K562 (cell line): ENCODE measurements around the gene BCKDK. TPM values are rescaled to one million over a fixed set of nuclear protein-coding genes. Genes with fewer than 3 reads are reported as not detected.

Source experiments
- EHMT2 ChIP-seq: fragments of 450-650 bp; IDR thresholded peaks from 2 replicates; pipeline ENCODE4 v1.6.1; 2018; ENCODE audit warnings: antibody characterized with exemption
- KLF16 ChIP-seq: IDR thresholded peaks from 2 replicates; pipeline ENCODE4 v1.6.1; 2016; ENCODE audit warnings: antibody characterized with exemption
- NFRKB ChIP-seq: fragments of 450-650 bp; IDR thresholded peaks from 2 replicates; pipeline ENCODE4 v1.6.1; 2016; ENCODE audit warnings: low read depth
- PCBP2 ChIP-seq: fragments of 200-400 bp; formaldehyde crosslinking; IDR thresholded peaks from 2 replicates; pipeline ENCODE4 v1.6.1; 2018; ENCODE audit warnings: low read length, low read depth, mild to moderate bottlenecking, moderate library complexity; ENCODE audit not compliant: poor library complexity, severe bottlenecking
- POLR2A ChIP-seq: fragments of 450-650 bp; conservative IDR thresholded peaks from 2 replicates; pipeline ENCODE4 v1.6.1; 2016
- SAP30 ChIP-seq: fragments of 200-600 bp; sonication (generic); IDR thresholded peaks from 2 replicates; pipeline ENCODE4 v1.6.1; 2012; ENCODE audit warnings: borderline replicate concordance, low read depth, mild to moderate bottlenecking, moderate library complexity, low read length, control low read depth, inconsistent platforms; ENCODE audit not compliant: insufficient read depth, poor library complexity, severe bottlenecking
- ZKSCAN1 ChIP-seq: fragments of 150-350 bp; IDR thresholded peaks from 2 replicates; pipeline ENCODE4 v1.6.1; 2016; ENCODE audit warnings: low read depth, low read length
- ZNF707 ChIP-seq: fragments of 250-450 bp; sonication (Bioruptor Pico); conservative IDR thresholded peaks from 2 replicates; pipeline ENCODE4 v1.8.0; 2022; ENCODE audit warnings: inconsistent platforms, mild to moderate bottlenecking, moderate library complexity
- ZNF766 ChIP-seq: fragments of 200-800 bp; sonication (Bioruptor generic); conservative IDR thresholded peaks from 2 replicates; pipeline ENCODE4 v1.6.1; 2016; ENCODE audit warnings: missing genetic modification characterization, missing compliant biosample characterization
- polyA plus RNA-seq, 8 experiments: library from polyadenylated mRNA; depleted of rRNA in 4 of 8; stranded (reverse) in 5 of 8; unstranded in 3 of 8; fragments of >200 nt; fragmentation: Nextera tagmentation in 2 of 8; fragmentation: Illumina TruSeq in 1 of 8; extraction: Ambion mirVana in 2 of 8; extraction: Trizol in 1 of 8; gene quantifications; 2 replicates each; pipeline versions ENCODE4 v1.2.1 to v1.2.3, GENCODE V29; 2011 to 2014; ENCODE audit warnings: inconsistent platforms in 1 of 8, missing spikeins in 1 of 8
- total RNA-seq, 7 experiments: library from RNA; depleted of rRNA in 6 of 7; stranded (reverse); fragments of >200 nt in 6 of 7; fragmentation: Illumina TruSeq in 2 of 7; extraction: Trizol in 2 of 7; gene quantifications; 2 replicates each; pipeline versions ENCODE4 v1.2.1 to v1.2.3, GENCODE V29; 2011 to 2021; ENCODE audit warnings: low replicate concordance in 1 of 7
- TF ChIP-seq, protein P1 (sequence below): fragments of 250-450 bp; sonication (Bioruptor Pico); IDR thresholded peaks from 2 replicates; pipeline ENCODE4 v1.8.0; 2022; ENCODE audit warnings: moderate library complexity, mild to moderate bottlenecking, inconsistent platforms
- TF ChIP-seq, protein P2 (sequence below), 2 experiments: fragments of 250-450 bp in 1 of 2; fragments of 450-650 bp in 1 of 2; sonication (Bioruptor Pico) in 1 of 2; IDR thresholded peaks; 2 replicates each; pipeline versions ENCODE4 v1.6.1 to v1.8.0; 2016 to 2021; ENCODE audit warnings: mild to moderate bottlenecking in 2 of 2, moderate library complexity in 2 of 2, missing compliant biosample characterization in 1 of 2, missing genetic modification characterization in 1 of 2
- TF ChIP-seq, protein P3 (sequence below): fragments of 450-650 bp; IDR thresholded peaks from one replicate; pipeline ENCODE4 v1.6.1; 2018; ENCODE audit warnings: mild to moderate bottlenecking, moderate library complexity; ENCODE audit not compliant: partially characterized antibody
- TF ChIP-seq, protein P4 (sequence below): fragments of 150-350 bp; conservative IDR thresholded peaks from 2 replicates; pipeline ENCODE4 v1.6.1; 2014; ENCODE audit warnings: low read length

BCKDK gene
- total and polyA plus RNA-seq, 9 of the 15 experiments (the other 6 are each of a cell fraction or from before 2014, with no cell fraction given): 0.58 to 34.8 (median 13.1) TPM

DNA sequence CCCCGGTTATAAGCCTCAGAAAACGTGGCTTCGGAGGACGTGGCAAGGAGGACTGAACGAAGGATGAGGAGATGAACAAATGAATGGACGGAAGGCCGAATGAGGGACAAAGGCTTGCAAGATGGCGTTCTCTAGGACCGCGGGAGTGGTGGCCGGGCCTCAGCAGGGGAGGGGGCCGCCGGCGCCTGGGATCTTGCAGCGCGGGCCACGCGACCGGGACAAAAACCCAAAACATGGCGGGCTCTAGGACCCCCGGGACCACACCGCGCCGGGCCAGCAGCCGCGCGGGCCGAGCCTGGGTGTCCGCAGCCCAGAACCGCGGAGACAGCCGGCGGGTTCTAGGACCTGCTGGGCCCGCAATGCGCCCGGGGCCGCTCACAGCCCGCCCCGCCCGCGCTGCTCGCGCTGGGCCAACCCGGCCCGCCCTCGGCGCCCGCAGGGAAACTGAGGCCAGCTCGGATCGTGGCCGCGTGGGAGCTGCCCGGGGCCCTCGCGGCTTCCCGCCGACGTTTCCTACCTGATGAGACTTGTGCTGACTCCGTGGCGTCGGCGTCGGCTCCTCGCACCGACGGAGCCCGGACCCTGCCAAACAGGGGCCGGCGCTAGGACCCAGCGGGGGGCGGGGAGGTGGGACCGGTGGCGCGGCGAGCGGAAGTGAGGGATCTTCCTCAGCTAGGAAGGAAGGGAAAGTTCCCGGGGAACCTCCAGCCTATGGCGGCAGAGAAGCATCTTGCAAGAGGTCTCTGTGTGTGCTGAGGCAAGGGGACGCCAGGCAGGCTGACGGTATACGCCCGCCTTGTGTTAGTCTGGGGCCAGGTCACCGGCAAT is 34.8 kb upstream of the BCKDK start (continued):
- peak; percentile 74 for TF ChIP-seq SAP30
- no peak for TF ChIP-seq ZNF707 (CRISPR knock-in tag)
- TF ChIP-seq, protein P1, sequence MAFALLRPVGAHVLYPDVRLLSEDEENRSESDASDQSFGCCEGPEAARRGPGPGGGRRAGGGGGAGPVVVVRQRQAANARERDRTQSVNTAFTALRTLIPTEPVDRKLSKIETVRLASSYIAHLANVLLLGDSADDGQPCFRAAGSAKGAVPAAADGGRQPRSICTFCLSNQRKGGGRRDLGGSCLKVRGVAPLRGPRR (CRISPR knock-in tag): no peak
- TF ChIP-seq POLR2A: peak; percentile 14
- TF ChIP-seq, protein P2, sequence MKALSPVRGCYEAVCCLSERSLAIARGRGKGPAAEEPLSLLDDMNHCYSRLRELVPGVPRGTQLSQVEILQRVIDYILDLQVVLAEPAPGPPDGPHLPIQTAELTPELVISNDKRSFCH (CRISPR knock-in tag; IDR thresholded peaks at IDR 0.05): no peak
- TF ChIP-seq, protein P2 (tag; IDR thresholded peaks at IDR 0.05): peak; percentile 89
- TF ChIP-seq, protein P3, sequence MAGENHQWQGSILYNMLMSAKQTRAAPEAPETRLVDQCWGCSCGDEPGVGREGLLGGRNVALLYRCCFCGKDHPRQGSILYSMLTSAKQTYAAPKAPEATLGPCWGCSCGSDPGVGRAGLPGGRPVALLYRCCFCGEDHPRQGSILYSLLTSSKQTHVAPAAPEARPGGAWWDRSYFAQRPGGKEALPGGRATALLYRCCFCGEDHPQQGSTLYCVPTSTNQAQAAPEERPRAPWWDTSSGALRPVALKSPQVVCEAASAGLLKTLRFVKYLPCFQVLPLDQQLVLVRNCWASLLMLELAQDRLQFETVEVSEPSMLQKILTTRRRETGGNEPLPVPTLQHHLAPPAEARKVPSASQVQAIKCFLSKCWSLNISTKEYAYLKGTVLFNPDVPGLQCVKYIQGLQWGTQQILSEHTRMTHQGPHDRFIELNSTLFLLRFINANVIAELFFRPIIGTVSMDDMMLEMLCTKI: no peak
- TF ChIP-seq NFRKB: no peak
- TF ChIP-seq KLF16: no peak
- no peak for TF ChIP-seq ZNF766 (CRISPR knock-in tag)
- TF ChIP-seq ZKSCAN1: no peak
- TF ChIP-seq, protein P4, sequence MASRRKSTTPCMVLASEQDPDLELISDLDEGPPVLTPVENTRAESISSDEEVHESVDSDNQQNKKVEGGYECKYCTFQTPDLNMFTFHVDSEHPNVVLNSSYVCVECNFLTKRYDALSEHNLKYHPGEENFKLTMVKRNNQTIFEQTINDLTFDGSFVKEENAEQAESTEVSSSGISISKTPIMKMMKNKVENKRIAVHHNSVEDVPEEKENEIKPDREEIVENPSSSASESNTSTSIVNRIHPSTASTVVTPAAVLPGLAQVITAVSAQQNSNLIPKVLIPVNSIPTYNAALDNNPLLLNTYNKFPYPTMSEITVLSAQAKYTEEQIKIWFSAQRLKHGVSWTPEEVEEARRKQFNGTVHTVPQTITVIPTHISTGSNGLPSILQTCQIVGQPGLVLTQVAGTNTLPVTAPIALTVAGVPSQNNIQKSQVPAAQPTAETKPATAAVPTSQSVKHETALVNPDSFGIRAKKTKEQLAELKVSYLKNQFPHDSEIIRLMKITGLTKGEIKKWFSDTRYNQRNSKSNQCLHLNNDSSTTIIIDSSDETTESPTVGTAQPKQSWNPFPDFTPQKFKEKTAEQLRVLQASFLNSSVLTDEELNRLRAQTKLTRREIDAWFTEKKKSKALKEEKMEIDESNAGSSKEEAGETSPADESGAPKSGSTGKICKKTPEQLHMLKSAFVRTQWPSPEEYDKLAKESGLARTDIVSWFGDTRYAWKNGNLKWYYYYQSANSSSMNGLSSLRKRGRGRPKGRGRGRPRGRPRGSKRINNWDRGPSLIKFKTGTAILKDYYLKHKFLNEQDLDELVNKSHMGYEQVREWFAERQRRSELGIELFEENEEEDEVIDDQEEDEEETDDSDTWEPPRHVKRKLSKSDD: 0 out of 2 replicates have a peak, but pooled peaks have one; percentile 18
- TF ChIP-seq PCBP2: no peak
- no peak for TF ChIP-seq EHMT2
